ELF-1 (cell line): Measurements from ENCODE around the gene PTK6.

Experiments used
- DNase-seq: peaks from one replicate; pipeline ENCODE4 v3.0.0-alpha.2; 2016; ENCODE audit warnings: low read depth, low spot score

PTK6 gene

DNA sequence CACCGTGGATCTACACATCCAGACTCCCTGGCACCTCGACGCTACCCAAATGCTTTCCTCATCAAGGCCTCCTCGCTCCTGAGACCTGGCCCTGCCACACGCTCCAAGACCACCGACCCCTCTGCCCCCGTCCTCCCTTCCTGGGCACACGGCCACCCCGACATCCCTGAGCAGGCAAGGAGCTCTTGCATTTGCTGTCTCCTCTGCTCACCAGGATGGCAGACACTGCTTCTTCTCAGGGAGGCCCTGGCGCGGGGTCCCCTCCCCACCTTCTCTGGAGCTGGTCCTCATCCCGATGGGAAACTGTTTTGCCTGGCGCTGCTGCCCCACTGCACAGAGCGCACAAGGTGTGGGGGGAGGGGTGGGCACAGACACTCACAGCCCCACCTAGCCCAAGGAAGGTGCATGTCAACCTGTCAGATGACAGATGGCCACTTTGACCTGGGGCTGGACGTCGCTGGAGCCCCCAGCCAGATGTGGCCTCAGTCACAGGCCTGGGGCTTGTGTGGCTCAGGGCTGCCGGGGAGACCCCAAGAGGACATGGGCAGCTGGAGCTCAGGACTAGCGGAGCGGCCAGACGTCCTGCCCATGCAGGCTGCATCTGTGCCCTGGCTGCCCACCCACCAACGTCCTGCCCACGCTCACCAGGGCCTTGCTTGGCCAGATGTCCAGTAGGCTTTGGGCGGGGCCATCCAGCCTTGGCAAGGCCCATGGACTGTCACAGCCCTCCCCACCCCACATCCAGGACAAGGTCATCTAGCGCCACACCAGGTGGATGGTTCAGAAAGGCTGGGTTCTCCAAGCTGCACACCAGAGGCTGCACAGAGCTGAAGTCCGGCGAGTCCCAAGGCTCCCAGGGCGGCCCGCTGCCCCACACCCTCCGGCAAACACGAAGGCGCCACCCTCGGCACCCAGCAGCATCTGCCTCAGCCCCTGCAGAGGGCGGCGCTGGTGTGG, 58.6 kb downstream of the PTK6 start:
- DNase-seq, result no peak
